Sigmoid colon (tissue), 7 donors: ENCODE data around the gene LECT2. TPM values are rescaled to one million over a fixed set of nuclear protein-coding genes. Genes with fewer than 3 reads are reported as not detected.

Experiments
- DNase-seq: peaks from one replicate; pipeline ENCODE4 v3.0.0-alpha.2; 2019
- H3K27ac ChIP-seq, 4 donors: fragments of 200-600 bp; sonication (generic); one replicate each; pipeline ENCODE4 v1.5.1; 2016 to 2019; ENCODE audit warnings: mild to moderate bottlenecking in 1 of 4
- H3K27me3 ChIP-seq, 3 donors: fragments of 200-600 bp; sonication (generic); one replicate each; pipeline ENCODE4 v1.5.1; 2019; ENCODE audit warnings: mild to moderate bottlenecking in 1 of 3
- H3K36me3 ChIP-seq, 4 donors: fragments of 200-600 bp; sonication (generic); one replicate each; pipeline ENCODE4 v1.5.1; 2016 to 2019
- H3K4me1 ChIP-seq, 4 donors: fragments of 200-600 bp; sonication (generic); one replicate each; pipeline ENCODE4 v1.5.1; 2017 to 2019
- H3K4me3 ChIP-seq, 4 donors: fragments of 200-600 bp; sonication (generic); one replicate each; pipeline ENCODE4 v1.5.1; 2017 to 2019; ENCODE audit warnings: mild to moderate bottlenecking in 2 of 4, moderate library complexity in 1 of 4
- H3K9me3 ChIP-seq, 4 donors: fragments of 200-600 bp in 3 of 4; sonication (generic) in 3 of 4; one replicate each; pipeline versions ENCODE4 v1.5.1 to v1.6.1; 2013 to 2019
- CTCF ChIP-seq, 4 experiments: fragments of 450-650 bp in 3 of 4; fragments of 200-600 bp in 1 of 4; IDR thresholded peaks; one replicate each; pipeline ENCODE4 v1.5.1; 2016 to 2019; ENCODE audit warnings: antibody characterized with exemption in 4 of 4, mild to moderate bottlenecking in 3 of 4, moderate library complexity in 2 of 4
- EP300 ChIP-seq, 4 donors: sonication (generic); formaldehyde crosslinking; IDR thresholded peaks; one replicate each; pipeline ENCODE4 v1.6.1; 2017; ENCODE audit warnings: antibody characterized with exemption in 4 of 4
- POLR2A ChIP-seq, 2 donors: fragments of 450-650 bp; IDR thresholded peaks; one replicate each; pipeline ENCODE4 v1.6.1; 2016; ENCODE audit warnings: antibody characterized with exemption in 2 of 2, mild to moderate bottlenecking in 2 of 2, moderate library complexity in 2 of 2
- POLR2AphosphoS5 ChIP-seq, 4 donors: sonication (generic); formaldehyde crosslinking; IDR thresholded peaks; one replicate each; pipeline ENCODE4 v1.6.1; 2017; ENCODE audit warnings: antibody characterized with exemption in 4 of 4
- WGBS, 2 donors: extraction: QIAGEN DNeasy Blood & Tissue Kit; methylation state at CpG; one replicate each; pipeline ENCODE4 v1.1.7; 2013; 5-methylcytosine and 5-hydroxymethylcytosine counted together
- intact Hi-C: fragments of 100-400 bp; cut with DNase I; formaldehyde crosslinking; loops from one replicate; pipeline ENCODE4 v1.15.1; 2023
- polyA plus RNA-seq, 3 donors: library from polyadenylated mRNA; stranded (reverse); fragments of 200-250 nt; gene quantifications; one replicate each; pipeline ENCODE4 v1.2.3, GENCODE V29; 2013
- total RNA-seq, 4 donors: library from RNA; depleted of rRNA; stranded (reverse); fragments of >200 nt; gene quantifications; one replicate each; pipeline ENCODE4 v1.1.0, GENCODE V29; 2016
- donor health status: healthy with polysubstance abuse.
- donor health status: Bipolar disorder and iron deficiency.
- donor health status: healthy.

LECT2 gene
- total and polyA plus RNA-seq, 7 donors, result not detected

- H3K36me3 ChIP-seq, result no peaks in the 10 kb centered on the region
- no peak for DNase-seq
These were observed 933 bp downstream of the LECT2 start for GRCh38 chr5:135953850-135954249.

GRCh38 chr5:135952683-135953082, 2.1 kb downstream of the LECT2 start:
- Histone ChIP-seq H3K4me1 (no peaks in the 10 kb centered on the region), H3K27me3 (no peaks in the 10 kb centered on the region), H3K27ac (no peak overlapping the region), H3K9me3 (no peaks in the 10 kb centered on the region), H3K4me3 (no peak overlapping the region), H3K36me3 (no peaks in the 10 kb centered on the region)
- WGBS, 2 donors, result 88% methylated on average over 4 of the region's 4 CpGs
- no peak for TF ChIP-seq CTCF (IDR thresholded peaks at IDR 0.05)
- TF ChIP-seq POLR2AphosphoS5 (IDR thresholded peaks at IDR 0.05), result no peak
- TF ChIP-seq POLR2A (IDR thresholded peaks at IDR 0.05), result no peak
- TF ChIP-seq EP300 (IDR thresholded peaks at IDR 0.05), result no peak
- intact Hi-C loops, result no loop called here
- no peak for DNase-seq

More at GRCh38 chr5:135953850-135954249, 933 bp downstream of the LECT2 start:
- 88 to 90% methylated on average over 2 of the region's 2 CpGs for WGBS, 2 donors
- H3K27ac ChIP-seq, result no peak overlapping the region
- no peaks in the 10 kb centered on the region for H3K4me1 ChIP-seq
- no peaks in the 10 kb centered on the region for H3K9me3 ChIP-seq
- TF ChIP-seq POLR2A (IDR thresholded peaks at IDR 0.05), result no peak
- no peak for TF ChIP-seq CTCF (IDR thresholded peaks at IDR 0.05)
- TF ChIP-seq POLR2AphosphoS5 (IDR thresholded peaks at IDR 0.05), result no peak
- no peak for TF ChIP-seq EP300 (IDR thresholded peaks at IDR 0.05)
- H3K4me3 ChIP-seq, result no peak overlapping the region
- intact Hi-C loops, result no loop called here
- no peaks in the 10 kb centered on the region for H3K27me3 ChIP-seq

- TF ChIP-seq POLR2AphosphoS5 (IDR thresholded peaks at IDR 0.05) (no peak), CTCF (IDR thresholded peaks at IDR 0.05) (no peak), POLR2A (IDR thresholded peaks at IDR 0.05) (no peak), EP300 (IDR thresholded peaks at IDR 0.05) (no peak)
- Histone ChIP-seq H3K9me3 (no peaks in the 10 kb centered on the region), H3K36me3 (no peaks in the 10 kb centered on the region), H3K4me3 (no peak overlapping the region), H3K27ac (no peak overlapping the region), H3K4me1 (no peaks in the 10 kb centered on the region), H3K27me3 (no peaks in the 10 kb centered on the region)
- 27 to 68% methylated on average over 6 of the region's 6 CpGs for WGBS, 2 donors
- intact Hi-C loops, result no loop called here
- no peak for DNase-seq
These were observed 3.0 kb downstream of the LECT2 start for GRCh38 chr5:135951807-135952206.

- Histone ChIP-seq H3K9me3 (no peaks in the 10 kb centered on the region), H3K27ac (no peak overlapping the region), H3K27me3 (no peaks in the 10 kb centered on the region), H3K36me3 (no peaks in the 10 kb centered on the region), H3K4me3 (no peak overlapping the region), H3K4me1 (no peaks in the 10 kb centered on the region)
- 19 to 67% methylated on average over 4 of the region's 4 CpGs for WGBS, 2 donors
- intact Hi-C loops, result no loop called here
- DNase-seq, result no peak
- no peak for TF ChIP-seq CTCF (IDR thresholded peaks at IDR 0.05)
These were observed 3.5 kb downstream of the LECT2 start for GRCh38 chr5:135951257-135951656.

- Histone ChIP-seq H3K27me3 (no peaks in the 10 kb centered on the region), H3K36me3 (no peaks in the 10 kb centered on the region), H3K4me3 (no peak overlapping the region), H3K4me1 (no peaks in the 10 kb centered on the region), H3K27ac (no peak overlapping the region), H3K9me3 (no peaks in the 10 kb centered on the region)
- WGBS, 2 donors, result 47 to 73% methylated on average over 3 of the region's 3 CpGs
- TF ChIP-seq POLR2AphosphoS5 (IDR thresholded peaks at IDR 0.05) (no peak), EP300 (IDR thresholded peaks at IDR 0.05) (no peak), CTCF (IDR thresholded peaks at IDR 0.05) (no peak), POLR2A (IDR thresholded peaks at IDR 0.05) (no peak)
- no peak for DNase-seq
- intact Hi-C loops, result no loop called here
These were observed 4.2 kb downstream of the LECT2 start for GRCh38 chr5:135950611-135951010.
